Stimulated activated CD4-positive, alpha-beta T cell treated with anti-CD3 and anti-CD28 coated beads, TNF-alpha, amount 100 ng/mL, for 1 hour (primary cell): ENCODE measurements around the gene PLEKHG5.
"Not testable (repeated sequence)": the region's sequence is repeated elsewhere in the genome, so short reads cannot be mapped to it uniquely, and the experiment has no call there.

Experiments used
- DNase-seq, 3 donors: peaks; one replicate each; pipeline ENCODE4 v3.0.0-alpha.2; 2020; ENCODE audit warnings: low read depth in 3 of 3, low spot score in 1 of 3

The PLEKHG5 gene

DNA sequence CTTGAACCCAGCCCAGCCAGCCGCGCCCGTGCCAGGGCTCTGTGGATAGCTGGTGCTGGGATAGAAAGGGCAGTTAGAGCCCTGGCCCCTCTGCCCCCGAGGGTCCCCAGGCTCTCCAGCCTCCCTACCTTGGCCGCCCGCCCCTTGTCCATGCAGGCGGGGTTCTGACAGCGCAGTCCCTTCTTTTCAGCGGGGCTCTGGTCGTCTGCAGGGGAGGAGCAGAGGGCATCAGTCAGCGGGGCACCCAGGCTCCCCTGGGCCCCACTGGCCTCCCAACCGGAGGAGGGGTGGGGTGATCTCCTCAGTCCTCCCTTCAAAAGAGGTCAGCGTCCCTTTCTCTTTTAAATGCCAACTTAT lies 4.9 kb upstream of the PLEKHG5 start:
- no peak for DNase-seq

DNA sequence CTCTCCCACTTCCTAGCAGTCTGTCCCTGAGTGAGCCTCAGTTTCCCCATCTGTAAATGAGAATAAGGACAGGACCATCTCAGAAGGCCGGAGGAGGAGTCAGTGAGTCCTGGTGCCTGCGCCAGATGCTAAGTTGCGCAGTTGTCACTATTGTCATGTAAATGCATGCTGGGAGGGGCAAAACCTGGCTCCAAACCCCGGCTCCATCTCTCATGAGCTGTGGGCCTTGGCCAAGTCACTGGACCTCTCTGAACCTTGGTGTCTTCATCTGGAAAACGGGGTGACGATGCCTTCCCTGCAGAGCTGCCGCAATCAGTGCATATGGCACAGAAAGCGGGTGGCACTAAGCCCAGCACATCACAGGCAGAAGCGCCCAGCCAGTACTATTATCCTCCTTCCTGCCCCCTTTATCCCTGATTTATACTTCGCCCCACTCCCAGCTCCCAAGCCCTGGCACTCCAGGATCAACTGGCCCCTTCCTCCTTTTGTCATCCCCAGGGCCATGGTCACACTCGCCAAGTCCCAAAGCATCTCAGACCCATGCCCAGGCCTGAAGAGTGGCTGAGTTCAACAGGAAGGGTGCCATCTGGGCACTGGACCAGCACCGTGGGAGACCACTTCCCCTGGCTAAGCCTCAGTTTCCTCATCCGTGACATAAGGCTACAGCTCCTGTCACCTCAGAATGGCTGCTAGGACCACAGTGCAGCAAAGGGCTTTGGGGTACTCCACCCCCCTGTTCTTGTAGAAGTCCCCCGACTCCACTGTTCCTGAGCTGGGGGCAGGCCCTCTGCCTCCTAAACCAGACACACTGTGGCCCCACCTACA lies 4.3 kb upstream of the PLEKHG5 start:
- no peak for DNase-seq

DNA sequence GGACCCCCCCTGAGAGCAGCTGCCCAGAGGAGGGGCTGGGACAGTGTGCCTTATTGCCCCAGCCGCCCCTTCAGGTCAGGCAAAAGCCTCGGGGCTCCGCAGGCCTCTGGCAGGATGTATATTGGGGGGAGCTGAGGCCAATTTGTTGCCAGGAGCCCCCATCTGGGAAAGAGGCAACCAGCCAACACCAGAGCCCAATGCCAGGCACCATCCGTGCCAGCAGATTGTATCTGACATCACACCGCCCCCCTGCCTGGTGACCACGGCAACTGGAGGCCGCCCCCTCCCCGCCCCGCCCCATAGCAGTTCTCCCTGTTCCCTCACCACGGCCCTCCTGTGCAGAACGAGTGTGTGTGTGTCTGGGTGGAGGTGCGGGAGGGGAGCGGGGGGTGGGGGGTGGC lies 3.6 kb upstream of the PLEKHG5 start:
- no peak for DNase-seq

DNA sequence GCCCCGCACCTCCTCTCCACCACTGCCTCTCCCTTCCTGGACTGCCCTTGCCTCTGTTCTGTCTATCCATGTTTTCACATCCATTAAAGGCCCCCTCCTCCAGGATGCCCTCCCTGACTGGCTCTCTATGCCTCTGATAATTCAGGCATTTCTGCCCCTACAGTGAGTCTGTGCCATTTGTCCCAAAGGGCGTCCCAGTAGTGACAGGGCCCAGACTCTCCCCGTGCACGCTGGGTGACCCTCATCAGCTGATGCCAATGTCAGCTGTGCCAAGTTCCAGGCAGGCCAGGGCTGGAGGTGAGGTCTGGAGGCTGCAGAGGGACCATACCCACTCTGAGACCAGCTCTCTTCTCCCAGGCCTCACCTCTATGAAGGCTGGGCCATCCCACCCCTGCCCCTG lies 3.2 kb upstream of the PLEKHG5 start:
- no peak for DNase-seq

DNA sequence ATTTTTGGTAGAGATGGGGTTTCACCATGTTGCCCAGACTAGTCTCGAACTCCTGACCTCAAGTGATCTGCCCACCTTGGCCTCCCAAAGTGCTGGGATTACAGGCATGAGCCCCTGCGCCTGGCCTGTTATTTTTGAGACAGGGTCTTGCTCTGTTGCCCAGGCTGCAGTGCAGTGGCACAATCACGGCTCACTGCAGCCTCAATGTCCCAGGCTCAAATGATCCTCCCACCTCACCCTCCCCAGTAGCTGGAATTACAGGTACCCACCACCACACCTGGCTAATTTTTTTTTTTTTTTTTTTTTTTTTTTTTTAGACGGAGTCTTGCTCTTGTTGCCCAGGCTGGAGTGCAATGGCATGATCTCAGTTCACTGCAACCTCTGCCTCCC lies 2.4 kb upstream of the PLEKHG5 start:
- not testable (repeated sequence) for DNase-seq

DNA sequence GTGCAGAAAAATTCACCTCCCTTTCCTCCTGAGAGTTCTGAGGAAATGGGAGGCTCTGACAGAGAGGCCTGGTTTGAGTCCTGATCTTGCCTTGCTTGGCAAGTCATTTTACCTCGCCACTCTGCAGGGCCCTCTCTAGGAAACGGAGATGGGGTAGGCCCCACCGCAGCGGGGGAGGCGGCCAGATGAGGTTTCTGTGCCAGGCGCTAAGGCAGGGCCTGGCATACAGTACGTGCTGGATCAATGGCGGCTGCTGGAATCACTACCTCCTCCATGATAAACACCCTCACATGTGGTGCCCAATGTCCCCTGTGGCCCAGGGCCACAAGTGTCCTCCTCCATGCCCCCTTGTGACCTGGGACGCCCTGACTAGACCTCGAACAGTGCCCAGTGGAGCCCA lies 499 bp upstream of the PLEKHG5 start:
- no peak for DNase-seq

DNA sequence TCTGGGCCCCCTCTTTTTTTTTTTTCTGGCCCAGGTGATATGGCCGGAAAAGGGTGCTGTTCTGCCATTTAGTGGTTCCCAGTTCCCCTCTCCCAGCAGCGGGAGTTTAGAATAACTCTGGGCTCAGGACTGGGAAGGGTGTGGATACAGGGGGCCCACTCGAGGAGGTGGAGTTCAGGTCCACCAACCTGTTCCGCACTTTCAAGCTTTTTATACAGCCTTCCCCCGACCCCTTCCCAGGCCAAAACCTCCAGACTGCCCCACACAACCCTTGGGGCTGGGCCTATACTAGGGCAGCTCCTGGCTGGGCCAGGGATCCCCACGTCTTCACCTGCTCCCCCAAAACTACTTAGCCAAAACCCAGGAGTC lies 402 bp downstream of the PLEKHG5 start:
- no peak for DNase-seq

DNA sequence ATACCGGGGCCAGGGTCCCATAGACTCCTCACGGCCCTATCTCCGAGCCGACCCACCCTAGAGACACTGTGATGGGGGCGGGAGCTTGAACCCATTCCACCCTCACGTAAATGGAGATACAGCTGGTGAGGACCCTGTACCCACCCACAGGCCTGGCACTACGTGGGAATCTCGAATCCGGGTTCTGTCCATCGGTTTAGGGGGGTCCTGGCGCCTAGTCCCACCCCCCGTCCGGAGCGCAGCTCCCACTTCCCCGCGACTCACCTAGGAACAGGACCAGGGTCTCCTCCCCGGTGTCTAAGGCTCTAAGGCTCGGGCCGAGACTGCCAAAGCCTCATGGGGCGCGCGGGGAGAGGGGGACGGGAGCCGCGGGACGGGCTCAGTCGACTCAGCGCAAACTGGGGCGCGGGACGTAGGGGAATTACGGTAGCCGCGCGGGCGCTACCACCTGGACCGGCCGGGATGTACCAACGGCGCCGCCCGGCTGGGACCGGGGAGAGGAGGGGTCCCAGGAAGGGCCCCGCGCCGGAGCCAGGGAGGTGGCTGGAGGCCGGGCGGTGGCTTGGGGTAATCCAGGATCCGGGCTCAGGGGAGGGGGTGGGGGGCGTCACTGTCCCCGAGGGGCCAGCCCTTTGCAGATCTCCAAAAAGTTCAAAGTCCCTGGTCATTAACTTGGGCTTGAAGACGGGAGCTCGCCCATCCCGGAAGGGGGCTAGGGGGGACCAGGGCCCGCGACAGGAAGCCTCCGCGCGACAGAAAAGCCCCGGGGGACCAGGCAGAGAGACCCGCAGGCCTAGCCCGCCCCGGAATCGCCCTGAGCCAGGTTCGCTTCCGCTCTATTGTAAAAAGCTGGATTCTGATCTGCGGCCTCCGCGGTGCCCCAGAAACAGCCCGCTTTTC lies 1.0 kb downstream of the PLEKHG5 start:
- DNase-seq: peak in 1 of 3 donors; percentile 44

DNA sequence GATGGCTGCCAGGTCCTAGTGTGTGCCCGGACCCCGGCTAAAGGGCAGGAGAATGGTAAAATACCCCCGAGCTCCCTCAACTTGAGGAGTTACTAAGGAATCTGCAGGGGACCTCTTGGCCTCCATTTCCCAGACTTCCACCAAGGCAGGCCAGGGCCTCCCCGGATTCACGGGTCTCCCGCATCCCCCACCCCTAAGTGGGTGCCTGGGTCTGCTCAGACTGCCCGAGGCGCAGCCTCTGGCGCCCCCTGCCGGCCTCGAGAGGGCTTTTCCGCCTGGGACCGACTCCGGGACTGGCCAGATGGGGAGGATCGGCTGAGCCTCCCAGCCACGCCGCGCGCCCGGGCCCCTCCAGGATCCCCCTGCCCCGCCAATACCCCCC lies 1.7 kb downstream of the PLEKHG5 start:
- peak; percentile 45 to 73 (median 51) for DNase-seq

DNA sequence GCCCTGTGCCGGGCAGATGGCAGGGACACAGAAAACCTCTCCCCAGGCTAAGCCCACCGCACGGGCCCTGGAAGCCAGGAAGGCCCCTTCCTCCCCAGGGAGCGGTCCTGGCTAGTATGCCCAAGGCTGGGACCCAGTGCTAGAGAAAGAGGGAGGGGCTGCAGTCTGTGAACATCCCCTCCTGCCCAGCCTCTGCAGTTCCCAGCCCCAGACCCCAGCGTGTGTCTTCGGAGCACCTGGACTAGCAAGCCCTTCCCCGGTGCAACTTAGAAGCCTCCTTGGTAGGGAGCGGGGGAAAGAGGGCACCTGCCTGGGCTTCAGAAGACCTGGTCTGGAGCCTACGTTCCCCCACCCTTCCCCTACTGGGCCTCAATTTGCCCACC lies 2.1 kb downstream of the PLEKHG5 start:
- DNase-seq: no peak

DNA sequence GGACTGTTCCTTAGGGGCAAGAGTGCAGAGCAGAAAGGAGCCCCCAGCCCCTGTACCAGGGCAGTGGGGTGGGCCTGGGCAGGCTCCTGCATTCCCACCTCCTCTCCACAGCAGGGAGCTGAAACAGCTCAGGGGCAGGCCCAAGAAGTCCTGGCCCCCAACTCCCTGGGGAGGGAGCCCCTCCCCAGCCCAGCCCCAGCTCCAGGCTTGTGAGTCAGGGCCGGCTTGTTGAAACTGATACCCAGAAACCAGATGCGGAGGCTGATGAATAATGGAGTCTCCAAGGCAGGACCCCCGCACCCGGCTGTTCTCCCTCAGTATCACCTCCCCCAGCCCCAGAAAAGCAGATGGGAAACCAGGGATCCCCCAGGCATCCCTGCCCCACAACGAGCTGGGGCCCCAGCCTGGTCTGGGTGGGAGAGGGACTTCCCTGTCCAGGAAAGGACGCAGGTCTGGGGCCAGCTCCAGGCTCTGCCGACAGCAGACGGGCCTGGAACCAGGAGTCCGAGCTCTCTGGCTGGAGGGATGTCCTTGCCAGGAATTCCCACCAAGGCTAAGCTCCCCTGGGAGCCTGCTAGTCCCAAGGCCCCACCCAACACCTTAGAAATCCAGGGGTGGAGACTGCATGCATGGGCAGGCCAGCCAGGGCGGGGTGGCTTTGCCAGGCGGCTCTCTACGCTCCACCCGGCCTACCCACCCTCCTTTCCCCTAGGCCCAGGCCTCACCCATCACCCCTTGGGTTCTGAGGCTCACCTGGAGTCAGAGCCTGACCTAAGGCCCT lies 2.7 kb downstream of the PLEKHG5 start:
- DNase-seq: no peak

DNA sequence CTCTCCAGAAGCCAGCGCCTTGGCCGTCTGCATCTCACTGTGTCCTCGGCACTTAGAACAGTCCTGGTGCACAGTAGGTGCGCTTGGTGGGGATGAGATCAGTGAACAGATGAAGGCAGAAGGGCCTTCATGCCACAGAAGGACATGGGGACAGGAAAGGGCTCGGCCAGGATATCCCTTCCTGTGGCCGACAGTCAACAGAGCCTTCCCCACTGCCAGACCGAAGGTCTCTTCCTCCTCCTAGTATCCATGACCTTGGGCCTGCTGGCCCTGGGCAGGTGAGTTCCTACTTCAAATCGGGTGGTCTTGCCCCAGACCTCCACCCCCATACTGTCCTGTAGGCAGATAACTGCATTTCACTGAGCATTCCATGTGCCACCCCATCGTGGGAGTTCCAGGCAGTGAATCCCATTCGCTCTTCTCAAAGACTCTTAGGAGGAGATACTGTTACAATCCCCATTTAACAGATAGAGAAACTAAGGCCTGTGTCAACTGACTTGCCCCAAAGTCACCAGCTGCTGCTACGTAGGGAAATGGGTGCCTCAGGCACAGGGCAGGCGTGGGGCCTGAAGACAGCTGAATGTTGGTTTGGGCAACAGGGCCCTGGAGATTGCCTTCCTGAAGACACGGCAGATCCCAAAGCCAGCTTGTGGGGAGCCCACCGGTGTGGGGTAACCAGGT lies 3.5 kb downstream of the PLEKHG5 start:
- DNase-seq: no peak

DNA sequence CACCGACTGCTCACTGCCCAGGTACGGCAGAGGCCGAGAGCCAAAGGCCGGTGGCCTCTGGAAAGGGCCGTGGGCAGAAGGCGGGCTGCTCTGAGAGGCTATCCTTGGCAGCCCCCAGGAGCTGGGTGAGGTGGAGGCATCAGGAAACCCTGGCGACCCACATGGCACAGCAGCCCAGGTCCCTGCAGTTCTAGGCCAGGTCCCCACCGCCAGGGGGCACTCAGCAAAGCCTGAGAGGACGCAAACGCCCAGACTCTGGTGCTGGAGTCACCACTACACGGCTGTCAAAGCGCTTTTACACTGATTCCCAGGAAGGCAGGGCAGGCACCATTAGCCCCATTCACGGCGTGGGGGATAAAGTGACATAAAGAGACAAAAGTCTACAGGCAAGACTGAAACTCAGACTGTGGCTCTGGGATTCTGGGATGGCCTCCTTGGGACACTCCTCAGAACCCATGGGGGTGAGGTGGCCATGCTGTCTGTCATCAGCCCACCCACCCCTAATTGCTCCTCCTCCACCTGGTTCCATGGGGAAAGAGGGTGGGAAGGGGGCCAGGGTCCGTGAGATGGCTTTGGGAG lies 4.9 kb downstream of the PLEKHG5 start:
- DNase-seq: peak; percentile 65 to 87 (median 69)

DNA sequence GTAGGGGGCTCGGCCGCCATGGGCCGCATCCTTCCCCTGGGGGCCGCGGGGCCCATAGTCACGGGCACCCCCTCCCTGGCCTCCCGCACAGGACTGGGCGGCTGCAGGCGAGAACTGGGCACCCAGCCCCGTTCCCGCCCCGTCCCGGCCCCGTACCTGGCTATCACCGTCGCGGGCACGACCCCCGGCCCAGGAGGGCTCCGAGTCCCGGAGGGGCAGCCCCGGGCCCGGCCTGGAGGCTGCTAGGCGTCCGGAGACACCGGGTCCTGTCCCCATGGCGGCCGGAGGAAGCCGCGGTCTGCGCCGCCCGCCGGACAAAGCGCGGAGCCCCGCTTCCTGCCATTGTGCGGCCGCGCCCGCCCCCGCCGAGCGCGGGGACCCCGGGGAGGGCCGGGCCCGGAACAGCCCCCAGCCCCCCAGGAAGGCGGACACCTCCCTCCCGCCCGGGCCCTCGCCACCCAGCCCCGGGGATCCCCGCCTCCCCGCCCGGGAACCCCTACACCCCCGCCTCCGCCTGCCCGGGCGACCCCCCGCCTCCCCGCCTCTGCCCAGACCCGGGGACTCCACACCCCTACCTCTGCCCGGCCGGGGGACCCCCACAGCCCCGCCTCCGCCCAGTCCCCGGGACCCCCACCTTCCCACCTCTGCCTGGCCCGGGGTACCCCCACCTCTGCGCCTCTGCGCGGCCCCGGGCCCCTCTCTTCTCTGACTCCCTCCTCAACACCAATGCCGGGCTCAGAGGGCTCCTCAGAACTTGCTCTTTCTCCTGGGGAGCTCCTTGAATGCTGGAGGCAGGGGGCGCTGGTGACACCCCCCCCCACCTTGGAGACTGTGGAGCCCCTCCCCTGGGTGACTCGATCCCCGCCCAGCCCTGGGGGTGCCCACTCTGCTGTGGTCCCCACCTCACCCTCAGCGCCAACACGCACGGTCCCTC lies 6.0 kb downstream of the PLEKHG5 start:
- DNase-seq: no peak

DNA sequence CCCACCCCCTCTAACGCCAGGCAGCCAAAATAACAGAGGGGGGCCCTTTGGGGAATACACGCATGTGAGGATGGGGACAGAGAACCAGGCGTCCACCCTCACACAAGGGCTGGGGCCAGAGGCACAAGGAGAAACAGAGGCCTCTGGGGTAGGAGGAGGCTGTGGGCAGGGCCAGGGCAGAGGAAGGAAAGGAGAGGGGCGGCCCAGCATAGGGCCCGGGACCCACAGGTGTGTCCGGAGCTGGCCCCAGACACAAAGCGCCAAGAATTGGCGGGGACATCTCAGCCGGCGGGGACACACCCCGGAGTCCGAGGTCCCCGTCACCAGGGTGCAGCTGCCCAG lies 6.7 kb downstream of the PLEKHG5 start:
- no peak for DNase-seq

DNA sequence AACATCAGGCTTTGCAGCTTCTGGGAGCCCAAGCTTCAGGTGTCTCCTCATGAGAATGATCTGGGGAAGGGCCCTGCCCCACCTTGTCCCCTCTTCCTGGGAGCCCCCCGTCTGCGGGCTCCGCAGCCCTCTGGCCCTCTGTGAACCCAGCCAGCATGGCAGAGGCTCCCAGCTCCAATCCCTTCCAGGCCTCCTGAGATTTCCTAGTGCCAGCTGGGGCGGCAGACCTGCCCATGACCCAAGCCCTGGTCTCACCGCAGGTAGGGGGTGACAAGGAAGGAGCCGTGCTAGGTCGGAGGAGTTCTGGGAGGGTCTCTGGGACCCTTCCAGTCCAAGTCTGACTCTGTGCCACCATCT lies 7.7 kb downstream of the PLEKHG5 start:
- DNase-seq: no peak

DNA sequence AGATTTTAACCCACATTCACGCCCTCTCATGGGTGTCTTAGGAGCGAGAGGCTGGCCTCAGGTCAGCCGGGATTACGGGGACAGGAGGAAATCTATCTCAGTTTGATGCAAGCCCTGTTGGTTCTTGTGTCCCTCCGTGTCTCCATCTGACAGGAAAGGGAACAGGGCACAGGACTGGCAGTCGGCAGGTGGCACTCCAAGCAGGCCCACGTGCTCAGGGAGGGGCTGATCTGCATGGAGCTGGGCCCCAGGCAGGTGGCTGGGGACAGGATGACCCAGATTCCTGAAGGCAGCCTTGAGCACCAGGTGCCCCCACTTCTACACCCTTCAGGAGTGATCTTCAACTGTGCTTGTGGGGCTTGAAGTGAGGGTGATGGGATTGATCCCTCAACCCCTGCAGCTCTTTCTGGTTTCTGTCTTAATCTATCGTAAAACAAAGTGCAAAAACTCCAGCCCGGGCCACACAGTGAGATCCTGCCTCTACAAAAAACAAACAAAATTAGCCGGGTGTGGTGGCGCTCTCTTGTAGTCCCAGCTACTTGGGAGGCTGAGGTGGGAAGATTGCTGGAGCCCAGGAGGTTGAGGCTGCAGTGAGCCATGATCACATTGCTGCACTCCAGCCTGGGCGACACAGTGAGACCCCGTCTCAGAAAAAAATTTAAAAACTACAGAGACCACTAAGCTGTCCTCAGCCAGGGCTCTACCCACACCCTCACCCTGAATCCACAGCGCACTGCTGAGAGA lies 8.3 kb downstream of the PLEKHG5 start:
- DNase-seq: no peak

DNA sequence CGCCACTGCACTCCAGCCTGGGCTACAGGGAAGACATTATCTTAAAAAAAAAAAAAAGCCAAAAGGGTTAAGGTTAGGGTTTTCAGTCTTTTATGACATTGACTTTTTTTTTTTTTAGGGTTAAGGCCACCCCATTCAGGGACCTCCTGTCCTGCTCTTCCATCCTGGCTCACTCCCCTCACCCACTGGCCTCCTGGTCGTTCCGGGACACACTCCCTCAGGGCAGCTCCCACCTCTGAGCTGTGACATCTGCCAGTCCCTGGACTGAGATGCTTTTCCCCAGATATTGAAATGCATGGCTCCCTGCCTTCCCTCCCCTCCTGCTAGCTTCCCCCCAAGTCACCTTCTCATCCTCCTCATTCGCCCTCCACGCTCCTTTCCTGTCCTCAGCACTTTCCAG lies 9.6 kb downstream of the PLEKHG5 start:
- DNase-seq: no peak
